OCI-LY3 (cell line): ENCODE results near the gene OSBPL3.

Experiments used
- EZH2phosphoT487 ChIP-seq: fragments of 200-600 bp; shearing (Covaris generic); IDR thresholded peaks from 2 replicates; pipeline ENCODE4 v1.6.1; 2018; ENCODE audit warnings: antibody characterized with exemption, mixed run types, low read depth
- TF ChIP-seq, protein P1 (sequence below): fragments of 200-600, 300-600 bp; sonication (generic); IDR thresholded peaks from 2 replicates; pipeline ENCODE4 v1.5.1; 2014; ENCODE audit warnings: antibody characterized with exemption, low read length, low read depth

GRCh38 chr7:24842029-24842428 is 137.9 kb downstream of the OSBPL3 start:
- TF ChIP-seq, protein P1, sequence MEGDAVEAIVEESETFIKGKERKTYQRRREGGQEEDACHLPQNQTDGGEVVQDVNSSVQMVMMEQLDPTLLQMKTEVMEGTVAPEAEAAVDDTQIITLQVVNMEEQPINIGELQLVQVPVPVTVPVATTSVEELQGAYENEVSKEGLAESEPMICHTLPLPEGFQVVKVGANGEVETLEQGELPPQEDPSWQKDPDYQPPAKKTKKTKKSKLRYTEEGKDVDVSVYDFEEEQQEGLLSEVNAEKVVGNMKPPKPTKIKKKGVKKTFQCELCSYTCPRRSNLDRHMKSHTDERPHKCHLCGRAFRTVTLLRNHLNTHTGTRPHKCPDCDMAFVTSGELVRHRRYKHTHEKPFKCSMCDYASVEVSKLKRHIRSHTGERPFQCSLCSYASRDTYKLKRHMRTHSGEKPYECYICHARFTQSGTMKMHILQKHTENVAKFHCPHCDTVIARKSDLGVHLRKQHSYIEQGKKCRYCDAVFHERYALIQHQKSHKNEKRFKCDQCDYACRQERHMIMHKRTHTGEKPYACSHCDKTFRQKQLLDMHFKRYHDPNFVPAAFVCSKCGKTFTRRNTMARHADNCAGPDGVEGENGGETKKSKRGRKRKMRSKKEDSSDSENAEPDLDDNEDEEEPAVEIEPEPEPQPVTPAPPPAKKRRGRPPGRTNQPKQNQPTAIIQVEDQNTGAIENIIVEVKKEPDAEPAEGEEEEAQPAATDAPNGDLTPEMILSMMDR = no peak
- no peak for TF ChIP-seq EZH2phosphoT487
